Stimulated activated CD8-positive, alpha-beta memory T cell treated with anti-CD3 and anti-CD28 coated beads, Interleukin-4, amount 100 ng/mL, for 4 hours (primary cell): Measurements from ENCODE around the gene PLCB3.

ENCODE experiments used
- DNase-seq, 2 donors: peaks; one replicate each; pipeline ENCODE4 v3.0.0-alpha.2; 2020; ENCODE audit warnings: low read depth in 2 of 2, low spot score in 1 of 2

Gene PLCB3

DNA sequence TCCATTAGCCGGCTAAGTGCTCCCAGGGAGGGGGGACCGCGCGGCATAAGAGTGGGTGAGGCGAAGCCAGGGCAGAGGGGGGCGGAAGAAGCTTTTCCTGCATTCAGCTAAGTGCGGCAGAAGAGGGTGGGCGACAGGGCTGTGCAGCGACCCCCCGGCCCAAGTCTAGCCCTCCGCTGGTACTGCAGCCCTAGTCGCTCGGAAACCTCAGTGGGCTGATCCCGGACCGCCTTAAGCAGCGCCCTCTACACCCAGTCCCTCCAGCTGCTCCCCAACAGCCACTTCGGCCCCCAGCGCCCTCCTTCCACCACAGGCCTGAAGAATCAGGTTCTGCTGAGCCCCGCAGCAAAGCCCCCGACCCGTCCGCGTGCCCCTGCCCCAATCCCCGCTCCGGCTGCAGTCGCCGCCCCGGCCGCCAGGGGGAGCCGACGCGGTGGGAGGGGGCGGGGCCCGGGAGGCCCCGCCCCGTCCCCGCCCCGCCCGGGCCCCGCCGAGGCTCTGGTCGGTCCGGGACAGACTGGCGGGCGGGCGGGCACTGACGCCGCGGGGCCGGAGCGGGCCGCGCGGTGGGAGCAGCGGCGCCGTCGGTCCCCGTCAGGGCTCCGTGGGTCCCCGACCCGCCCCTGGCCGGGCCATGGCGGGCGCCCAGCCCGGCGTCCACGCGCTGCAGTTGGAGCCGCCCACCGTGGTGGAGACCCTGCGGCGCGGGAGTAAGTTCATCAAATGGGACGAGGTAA is at the start of gene PLCB3:
Gene PLCB3, plus strand, starts transcription at position 515 of the 737 bp plus-strand sequence. Its CDS starts 120 bp downstream, at position 635.
- no peak for DNase-seq

DNA sequence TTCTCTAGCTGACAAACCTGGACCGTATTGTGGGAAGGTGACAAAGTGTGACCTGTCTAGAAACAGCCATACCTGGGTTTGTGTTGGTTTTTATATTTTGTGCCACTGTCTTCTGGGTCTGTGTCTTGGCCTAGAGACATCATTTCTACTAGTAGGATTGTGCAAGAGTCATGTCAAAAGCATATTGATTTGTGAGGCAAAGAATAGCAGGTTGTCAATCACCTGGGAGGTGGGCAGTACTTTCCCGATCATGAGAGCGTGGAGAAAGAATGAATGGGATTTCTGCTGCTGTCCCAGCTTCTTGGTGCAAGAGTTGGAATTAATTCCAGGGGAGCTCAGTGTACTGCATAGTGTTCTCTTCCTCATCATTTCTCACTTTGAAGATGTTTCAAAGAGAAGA is 49.8 kb upstream of the PLCB3 start:
- DNase-seq, result no peak

DNA sequence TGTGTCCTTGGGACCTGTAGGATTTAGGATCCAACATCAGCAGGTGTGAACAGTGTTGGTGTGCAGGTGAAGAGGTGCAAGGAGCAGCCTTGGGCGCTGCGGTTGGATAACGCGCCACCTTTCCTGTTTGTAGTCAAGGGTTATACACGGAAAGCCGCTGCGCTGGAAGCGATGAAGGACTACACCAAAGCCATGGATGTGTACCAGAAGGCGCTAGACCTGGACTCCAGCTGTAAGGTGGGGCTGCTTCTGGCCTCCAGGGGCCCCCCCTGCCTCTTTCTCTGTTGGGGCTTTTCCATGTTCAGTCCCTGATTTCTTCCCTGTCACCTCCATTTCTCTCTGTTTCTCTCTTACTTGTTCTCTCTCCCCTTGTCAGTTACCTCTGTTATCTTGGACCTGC is 48.3 kb upstream of the PLCB3 start:
- no peak for DNase-seq

DNA sequence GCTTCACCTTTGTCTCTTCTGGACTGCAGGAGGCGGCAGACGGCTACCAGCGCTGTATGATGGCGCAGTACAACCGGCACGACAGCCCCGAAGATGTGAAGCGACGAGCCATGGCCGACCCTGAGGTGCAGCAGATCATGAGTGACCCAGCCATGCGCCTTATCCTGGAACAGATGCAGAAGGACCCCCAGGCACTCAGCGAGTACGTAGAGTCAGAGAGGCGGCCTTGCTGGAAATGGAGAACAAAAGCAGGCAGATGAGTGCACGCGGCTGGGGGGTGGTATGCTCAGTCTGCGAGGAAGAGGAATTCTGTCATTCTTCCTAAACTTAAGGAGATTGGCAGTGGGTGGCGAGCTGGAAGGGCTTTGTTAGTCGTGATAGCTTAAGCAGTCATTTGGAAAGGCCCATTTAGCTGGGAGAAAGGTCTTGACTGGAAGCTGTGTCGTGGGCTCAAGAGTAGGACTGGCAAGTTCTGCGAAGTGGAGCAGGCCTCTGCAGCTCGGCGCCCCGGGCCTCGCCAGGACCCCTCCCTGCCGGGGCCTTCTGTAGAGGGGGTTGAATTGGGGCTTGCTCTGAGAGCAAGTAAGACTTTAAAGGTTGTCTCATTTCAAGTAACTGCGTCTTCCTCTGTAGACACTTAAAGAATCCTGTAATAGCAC is 47.8 kb upstream of the PLCB3 start:
- no peak for DNase-seq

DNA sequence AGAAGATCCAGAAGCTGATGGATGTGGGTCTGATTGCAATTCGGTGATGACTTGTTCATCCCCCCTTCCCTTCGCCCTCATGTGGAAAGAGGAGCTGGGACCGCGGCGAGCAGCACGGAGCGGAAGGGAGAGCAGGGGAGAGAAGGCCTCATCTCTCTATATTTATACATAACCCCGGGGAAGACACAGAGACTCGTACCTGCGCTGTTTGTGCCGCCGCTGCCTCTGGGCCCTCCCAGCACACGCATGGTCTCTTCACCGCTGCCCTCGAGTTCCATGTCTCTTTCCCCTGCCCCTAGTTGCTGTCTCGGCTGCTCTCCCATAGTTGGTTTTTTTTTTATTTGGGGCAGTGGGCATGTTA is 47.3 kb upstream of the PLCB3 start:
- DNase-seq, result no peak

DNA sequence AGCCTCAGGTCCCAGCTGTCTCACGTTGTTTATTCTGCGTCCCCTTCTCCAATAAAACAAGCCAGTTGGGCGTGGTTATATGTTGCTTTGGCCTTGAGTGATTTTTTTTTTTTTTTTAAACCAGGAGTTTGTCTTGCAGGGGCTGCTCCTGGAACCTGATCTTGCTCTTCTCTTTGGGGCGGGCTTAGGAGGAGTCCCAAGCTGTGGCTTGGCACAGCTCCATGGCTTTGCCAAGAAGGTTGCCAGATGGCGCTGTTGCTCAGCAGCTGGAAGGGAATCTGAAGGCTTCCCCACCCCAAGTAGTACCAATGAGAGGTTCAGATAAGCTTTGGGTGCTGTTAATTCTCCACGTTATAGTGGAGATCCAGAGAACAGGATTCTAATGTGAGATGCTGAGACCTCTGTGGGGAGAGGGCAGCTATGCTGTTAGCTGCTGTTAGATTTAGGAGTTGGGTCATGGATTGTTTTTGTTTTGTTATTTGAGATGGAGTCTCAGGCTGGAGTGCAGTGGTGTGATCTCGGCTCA is 46.8 kb upstream of the PLCB3 start:
- DNase-seq, result peak; percentile 50 to 61

DNA sequence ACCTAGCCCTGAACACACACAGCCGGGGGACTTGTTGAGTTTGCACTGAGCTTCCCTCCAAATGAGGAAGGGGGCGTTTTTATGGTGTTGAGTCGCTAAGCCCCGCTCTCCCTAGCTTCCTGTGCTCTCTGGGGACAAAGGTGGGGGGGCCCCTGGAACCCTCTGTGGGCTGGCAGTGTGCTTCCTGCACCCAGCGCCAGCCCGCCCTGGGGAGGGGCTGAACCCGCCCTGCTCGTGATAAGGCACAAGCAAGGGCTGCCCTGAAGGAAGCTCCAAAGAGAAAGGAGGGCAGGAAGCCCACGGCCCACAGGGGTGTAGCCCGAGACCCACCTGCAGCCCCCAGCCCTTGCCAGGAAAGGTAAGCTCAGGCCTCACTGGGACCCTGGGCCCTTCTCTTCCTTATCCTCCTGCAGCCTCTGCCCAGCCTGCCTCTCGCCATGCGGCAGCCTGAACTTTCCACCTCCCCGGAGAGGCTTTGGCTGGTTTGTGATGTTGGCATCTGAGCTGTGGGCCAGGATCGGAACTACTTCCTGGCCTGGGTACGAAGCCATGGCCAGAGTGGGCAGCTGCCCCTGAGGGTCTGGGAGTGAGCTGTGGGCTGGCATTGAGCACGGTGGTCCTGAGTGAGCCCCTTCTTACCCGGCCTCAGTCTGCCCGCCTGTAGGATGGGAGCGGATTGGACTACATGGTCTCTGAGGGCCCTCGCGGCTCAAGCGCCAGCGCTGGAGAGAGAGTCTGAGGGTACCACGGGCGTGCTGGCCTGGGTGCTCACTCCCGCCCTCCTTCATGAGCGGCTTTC is 44.7 kb upstream of the PLCB3 start, which contains the start of gene FERMT3:
Gene FERMT3, plus strand, starts transcription at position 265 of the 799 bp plus-strand sequence. CDS start 644 bp downstream, outside the sequence.
- peak in 1 of 2 donors; percentile 57 for DNase-seq

DNA sequence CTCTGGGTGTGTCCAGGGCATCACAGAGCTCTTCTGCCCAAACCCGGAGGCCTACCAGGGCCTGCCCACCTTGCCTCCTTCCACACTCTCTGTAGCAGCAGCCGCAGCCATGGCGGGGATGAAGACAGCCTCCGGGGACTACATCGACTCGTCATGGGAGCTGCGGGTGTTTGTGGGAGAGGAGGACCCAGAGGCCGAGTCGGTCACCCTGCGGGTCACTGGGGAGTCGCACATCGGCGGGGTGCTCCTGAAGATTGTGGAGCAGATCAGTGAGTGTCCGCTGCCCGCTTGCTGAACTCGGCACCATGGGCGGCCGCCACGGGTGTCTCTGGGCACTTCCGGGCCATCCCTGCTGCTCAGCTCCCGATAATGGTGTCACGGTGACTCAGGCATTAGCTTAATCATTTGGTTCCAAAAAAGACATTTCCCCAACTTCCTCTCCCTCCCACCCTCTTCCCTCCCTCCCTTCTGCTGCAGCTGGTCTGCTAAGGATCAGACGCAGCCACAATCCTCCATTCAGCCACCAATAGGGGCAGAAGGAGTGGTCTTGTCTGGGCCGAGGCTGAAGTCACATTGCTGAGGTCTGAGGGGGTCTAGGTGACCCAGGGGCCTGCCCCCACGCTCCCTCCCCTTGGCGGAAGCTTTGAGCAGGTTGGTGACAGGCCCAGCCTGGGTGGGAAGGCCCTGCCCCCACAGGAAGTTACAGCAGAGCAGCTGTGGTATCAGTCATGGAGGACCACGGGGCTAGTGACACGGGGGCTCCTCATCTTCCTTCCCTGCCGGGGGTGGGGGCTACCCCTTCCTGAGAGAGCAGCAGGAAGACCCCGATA is 43.9 kb upstream of the PLCB3 start:
- DNase-seq, result peak in 1 of 2 donors; percentile 79

DNA sequence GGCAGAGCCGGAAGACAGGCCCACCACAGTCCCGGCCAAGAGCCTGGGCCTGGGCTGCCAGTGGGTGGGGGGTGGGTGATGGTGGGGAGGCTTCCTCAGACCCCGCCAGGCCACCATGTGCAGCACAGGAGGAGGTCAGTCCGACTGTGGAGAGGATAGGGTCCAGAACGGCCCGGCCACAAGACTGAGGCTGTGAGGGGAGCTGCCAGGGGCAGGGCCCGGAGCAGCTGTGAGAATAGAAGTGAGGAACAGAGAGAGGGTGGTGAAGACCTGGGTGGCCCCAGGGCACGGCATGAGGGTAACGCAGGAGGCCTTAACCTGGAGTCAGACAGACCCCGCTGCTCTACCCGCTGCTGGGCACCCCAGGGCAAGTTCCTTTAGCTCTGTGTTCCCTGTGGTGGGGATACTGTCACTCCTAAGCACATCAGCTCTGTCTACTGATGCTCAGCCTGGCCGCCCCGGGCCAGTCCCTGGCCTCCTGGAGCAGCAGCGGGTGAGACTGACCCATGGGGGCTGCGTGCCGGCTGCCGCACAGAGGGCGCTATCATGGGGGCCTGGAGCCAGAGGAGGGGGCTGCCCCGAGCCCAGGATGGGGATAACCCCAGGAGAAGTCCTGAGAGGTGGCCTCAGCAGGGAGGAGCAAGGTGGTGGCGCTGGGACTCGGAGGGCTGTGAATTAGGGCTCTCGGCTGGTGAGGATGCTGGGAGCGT is 43.1 kb upstream of the PLCB3 start:
- no peak for DNase-seq

DNA sequence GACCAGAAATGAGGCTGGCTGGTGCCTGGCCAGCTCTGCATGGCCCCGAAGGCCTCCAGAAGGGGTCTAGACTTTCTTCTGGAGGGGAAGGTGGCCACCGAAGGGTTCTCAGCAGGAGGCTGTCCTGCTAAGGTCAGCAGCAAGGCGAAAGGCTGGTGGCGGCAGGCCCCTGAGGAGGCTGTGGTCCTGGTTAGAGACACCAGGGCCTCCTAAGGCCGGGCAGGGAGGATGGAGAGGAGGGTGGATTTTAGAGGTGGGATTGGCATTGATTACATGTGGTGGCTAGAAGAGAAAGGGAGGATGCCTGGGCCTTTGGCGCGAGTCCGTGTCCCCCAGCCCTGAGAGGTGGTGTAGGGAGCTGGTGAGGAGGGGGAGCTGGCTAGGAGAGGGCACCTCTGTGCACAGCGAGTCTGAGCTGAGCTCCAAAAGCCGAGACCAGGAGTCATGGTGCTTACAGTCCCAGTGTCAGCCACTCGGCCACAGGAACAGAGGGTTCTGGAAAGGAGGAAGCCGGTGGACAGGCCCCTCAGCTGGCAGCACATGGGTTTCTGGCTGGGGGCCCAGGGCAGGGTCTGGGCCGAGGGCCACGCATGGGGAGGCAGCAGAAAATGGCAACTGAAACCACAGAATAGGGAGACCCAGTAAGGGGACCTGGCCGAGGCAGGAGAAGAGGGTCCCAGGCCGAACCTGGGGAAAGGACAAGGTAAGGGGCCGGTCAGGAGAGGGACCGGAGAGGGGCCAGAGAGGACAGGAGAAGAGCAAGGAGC is 42.4 kb upstream of the PLCB3 start:
- no peak for DNase-seq

DNA sequence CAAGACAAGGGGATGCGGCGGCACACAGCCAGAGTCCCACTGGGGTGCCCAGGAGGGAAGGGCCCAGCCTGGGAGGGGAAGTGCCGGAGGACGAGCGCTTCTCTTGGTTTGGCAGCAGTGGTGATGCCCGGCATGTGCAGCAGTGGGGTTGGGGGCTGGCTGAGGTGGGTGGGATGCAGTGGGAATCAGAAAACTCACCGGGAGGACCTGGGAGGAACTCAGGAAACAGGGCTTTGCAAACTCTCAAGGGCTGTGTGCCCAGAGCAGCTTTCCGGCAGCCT is 41.8 kb upstream of the PLCB3 start:
- no peak for DNase-seq

DNA sequence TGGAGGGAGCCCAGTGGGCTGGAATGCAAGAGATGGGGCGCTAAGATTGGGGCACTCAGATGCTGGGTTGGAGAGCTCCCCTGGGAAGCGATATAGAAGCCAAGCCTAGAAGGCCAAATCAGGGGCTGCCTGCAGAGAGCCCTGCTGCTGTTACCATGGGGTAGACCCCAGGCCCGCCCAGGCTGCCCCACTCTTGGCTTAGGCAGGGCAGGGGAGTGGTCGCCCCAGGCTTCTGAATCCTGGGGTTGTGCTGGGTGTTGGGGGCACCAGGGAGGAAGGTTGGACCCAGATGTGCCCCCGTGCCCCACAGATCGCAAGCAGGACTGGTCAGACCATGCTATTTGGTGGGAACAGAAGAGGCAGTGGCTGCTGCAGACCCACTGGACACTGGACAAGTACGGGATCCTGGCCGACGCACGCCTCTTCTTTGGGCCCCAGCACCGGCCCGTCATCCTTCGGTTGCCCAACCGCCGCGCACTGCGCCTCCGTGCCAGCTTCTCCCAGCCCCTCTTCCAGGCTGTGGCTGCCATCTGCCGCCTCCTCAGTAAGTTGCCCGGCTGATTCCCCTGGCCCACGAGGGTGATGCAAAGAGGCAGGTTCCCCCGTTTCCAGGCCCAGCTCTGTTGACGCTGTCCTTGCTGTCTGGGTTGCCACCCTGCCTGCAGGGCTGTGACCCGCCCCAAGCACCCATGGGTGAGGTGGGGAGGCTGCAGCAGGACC is 40.9 kb upstream of the PLCB3 start:
- no peak for DNase-seq

DNA sequence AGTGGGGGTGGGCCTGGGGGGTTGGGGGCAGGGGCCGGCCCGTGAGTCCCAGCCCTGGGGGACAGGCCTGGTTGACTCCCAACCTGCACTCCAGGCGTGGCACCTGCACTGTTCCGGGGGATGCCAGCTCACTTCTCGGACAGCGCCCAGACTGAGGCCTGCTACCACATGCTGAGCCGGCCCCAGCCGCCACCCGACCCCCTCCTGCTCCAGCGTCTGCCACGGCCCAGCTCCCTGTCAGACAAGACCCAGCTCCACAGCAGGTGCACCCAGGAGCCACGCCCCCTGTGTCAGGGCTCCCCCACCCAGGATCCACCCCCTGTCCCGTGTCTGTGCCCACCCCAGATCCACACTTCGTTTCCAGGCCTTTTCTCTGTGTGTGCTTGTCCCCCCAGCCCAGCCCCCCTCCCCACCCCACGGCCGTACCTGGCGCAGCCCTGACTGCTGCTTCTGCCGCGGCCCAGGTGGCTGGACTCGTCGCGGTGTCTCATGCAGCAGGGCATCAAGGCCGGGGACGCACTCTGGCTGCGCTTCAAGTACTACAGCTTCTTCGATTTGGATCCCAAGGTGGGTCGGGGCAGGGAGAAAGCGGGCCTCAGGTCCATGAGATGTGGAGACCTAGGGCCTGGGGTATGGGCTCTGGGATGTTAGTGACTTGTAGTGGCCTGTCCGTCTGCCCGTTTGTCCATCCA is 40.0 kb upstream of the PLCB3 start:
- no peak for DNase-seq

DNA sequence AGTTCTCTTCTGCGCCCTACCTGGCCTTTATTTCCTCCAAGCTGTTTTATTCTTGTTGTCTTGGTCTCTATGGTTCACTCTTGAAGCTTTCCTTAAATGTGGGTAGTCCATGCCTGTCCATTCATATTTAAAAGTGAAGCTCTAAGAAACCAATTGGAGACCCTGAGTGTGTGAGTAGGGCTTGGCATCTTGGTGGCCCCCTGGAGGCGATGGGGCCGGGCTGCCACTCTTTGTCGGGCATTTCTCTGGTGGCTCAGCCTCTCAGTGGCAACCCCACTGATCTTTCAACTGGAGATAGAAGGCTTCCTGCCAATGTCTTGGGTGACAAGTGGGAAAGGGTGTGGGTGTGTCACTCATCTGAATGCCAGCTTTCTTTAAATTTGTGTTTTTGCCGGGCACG is 34.5 kb upstream of the PLCB3 start:
- no peak for DNase-seq

DNA sequence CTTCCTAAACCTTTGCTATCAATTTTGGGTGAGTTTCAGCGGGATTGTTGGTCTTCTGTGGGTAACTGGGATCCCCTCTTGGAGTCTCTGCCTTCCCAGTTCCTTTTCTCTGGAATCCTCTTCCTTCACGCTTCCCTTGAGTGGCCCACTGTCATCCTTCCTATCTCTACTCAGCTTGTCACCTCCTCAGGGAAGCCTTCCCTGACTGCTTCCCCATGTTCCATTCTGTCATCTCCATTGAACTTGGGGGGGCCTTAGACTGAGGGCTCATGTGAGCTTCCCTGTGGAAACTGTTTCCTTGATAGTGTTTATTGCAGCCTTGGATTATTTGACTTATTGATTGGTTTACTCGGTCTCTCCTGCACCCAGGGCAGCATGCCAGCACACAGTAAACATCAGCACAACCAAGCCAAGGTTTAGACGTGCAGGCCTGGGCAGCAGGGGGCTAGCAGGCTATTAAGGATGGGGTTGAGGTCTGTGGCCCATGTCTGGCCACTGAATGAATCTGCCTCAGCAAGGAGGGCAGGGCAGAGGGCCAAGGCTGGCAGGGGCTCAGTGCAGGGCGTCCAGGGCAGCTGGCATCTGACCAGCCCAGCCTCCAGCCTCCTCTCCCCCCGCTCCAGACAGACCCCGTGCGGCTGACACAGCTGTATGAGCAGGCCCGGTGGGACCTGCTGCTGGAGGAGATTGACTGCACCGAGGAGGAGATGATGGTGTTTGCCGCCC is 32.5 kb upstream of the PLCB3 start:
- DNase-seq, result no peak

DNA sequence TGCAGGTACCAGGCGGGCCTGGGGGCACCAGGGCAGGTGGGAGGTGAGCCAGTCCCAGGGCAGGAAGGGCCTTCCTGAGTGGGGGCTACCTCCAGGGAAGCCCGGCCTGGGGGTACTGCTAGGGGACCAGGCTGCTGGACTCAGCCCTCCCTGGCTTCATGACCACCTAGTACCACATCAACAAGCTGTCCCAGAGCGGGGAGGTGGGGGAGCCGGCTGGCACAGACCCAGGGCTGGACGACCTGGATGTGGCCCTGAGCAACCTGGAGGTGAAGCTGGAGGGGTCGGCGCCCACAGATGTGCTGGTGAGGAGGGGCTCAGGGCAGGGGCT is 32.0 kb upstream of the PLCB3 start:
- no peak for DNase-seq

DNA sequence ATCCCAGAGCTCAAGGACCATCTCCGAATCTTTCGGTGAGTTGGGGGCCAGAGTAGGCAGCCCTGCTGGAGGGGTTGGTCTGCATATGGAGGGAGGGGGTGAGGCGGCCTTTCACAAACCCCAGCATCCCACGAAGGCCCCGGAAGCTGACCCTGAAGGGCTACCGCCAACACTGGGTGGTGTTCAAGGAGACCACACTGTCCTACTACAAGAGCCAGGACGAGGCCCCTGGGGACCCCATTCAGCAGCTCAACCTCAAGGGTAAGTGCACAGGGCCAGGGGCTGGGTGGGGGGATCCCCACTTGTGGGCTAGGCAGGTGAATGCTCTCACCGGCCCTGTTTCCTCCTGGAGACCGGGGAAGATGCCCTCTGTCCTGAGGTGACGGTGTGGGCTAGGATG is 31.6 kb upstream of the PLCB3 start:
- no peak for DNase-seq

DNA sequence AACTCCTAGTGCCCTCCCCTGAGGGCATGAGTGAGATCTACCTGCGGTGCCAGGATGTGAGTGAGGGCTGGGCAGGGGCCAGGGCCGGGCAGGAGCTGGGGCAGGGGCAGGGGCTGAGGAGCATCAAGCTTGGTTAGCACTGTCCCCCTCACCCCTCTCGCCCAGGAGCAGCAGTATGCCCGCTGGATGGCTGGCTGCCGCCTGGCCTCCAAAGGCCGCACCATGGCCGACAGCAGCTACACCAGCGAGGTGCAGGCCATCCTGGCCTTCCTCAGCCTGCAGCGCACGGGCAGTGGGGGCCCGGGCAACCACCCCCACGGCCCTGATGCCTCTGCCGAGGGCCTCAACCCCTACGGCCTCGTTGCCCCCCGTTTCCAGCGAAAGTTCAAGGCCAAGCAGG is 31.1 kb upstream of the PLCB3 start:
- DNase-seq, result no peak
